ENCODE measurements around the gene TOX4. TPM values are rescaled to one million over a fixed set of nuclear protein-coding genes. Genes with fewer than 3 reads are reported as not detected.

Gene TOX4
- total and polyA plus RNA-seq, 9 of the 15 experiments (the other 6 are each of a cell fraction or from before 2014, with no cell fraction given): 9.9 to 76.5 (median 41.0) TPM

- peak; percentile 89 for TF ChIP-seq ZBTB40 (IDR thresholded peaks at IDR 0.05)
- TF ChIP-seq ZBTB40 (CRISPR knock-in tag; IDR thresholded peaks at IDR 0.05): no peak
- TF ChIP-seq MYC (IDR thresholded peaks at IDR 0.05; ENCODE audit: low read depth, low read length): peak; percentile 38; the same call in 1 of the 2 replicates
- no peak for TF ChIP-seq MYC (CRISPR knock-in tag; IDR thresholded peaks at IDR 0.05; ENCODE audit: borderline replicate concordance, low read depth)
- TF ChIP-seq THRB (CRISPR knock-in tag; conservative IDR thresholded peaks at IDR 0.05): peak; percentile 67; the same call in 1 of the 2 replicates
- peak; percentile 82 for TF ChIP-seq POLR2AphosphoS5 (IDR thresholded peaks at IDR 0.05; ENCODE audit: control insufficient read depth, insufficient read depth, low read depth, low read length)
- peak; percentile 45; the same call in 1 of the 2 replicates for TF ChIP-seq NR2C2 (CRISPR knock-in tag; IDR thresholded peaks at IDR 0.05)
- peak; percentile 93 for TF ChIP-seq NR2C2 (tag; IDR thresholded peaks at IDR 0.05)
- TF ChIP-seq ELF2 (CRISPR knock-in tag; IDR thresholded peaks at IDR 0.05): 0 out of 2 replicates have a peak, but pooled peaks have one; percentile 58
- no peak for TF ChIP-seq ZNF395 (CRISPR knock-in tag; IDR thresholded peaks at IDR 0.05)
These were observed at the start of gene TOX4, which contains the start of gene RAB2B (continued) for GRCh38 chr14:21476925-21477681.
